Esophagus muscularis mucosa (tissue), 4 donors: ENCODE results near the gene AP1M1. TPM values are rescaled to one million over a fixed set of nuclear protein-coding genes. Genes with fewer than 3 reads are reported as not detected.
"Not testable (repeated sequence)": the region's sequence is repeated elsewhere in the genome, so short reads cannot be mapped to it uniquely, and the experiment has no call there.

Source experiments
- DNase-seq: peaks from one replicate; pipeline ENCODE4 v3.0.0-alpha.2; 2017; ENCODE audit errors: extremely low spot score
- H3K27ac ChIP-seq, 4 donors: fragments of 200-600 bp; sonication (generic); replicated peaks in 1 of 4; 1 replicate in 3 of 4; 2 replicates in 1 of 4; pipeline ENCODE4 v1.5.1; 2016 to 2019; ENCODE audit warnings: mild to moderate bottlenecking in 1 of 4
- H3K27me3 ChIP-seq, 4 donors: fragments of 200-600 bp; sonication (generic); one replicate each; pipeline versions ENCODE4 v1.5.1 to v1.6.0; 2016 to 2019
- H3K36me3 ChIP-seq, 4 donors: fragments of 200-600 bp; sonication (generic); one replicate each; pipeline ENCODE4 v1.5.1; 2016 to 2019
- H3K4me1 ChIP-seq, 4 donors: fragments of 200-600 bp; sonication (generic); one replicate each; pipeline ENCODE4 v1.5.1; 2016 to 2019
- H3K4me3 ChIP-seq, 4 donors: fragments of 200-600 bp; sonication (generic); 1 replicate in 2 of 4; 2 replicates in 2 of 4; pipeline ENCODE4 v1.5.1; 2016 to 2019; ENCODE audit warnings: mild to moderate bottlenecking in 4 of 4, moderate library complexity in 1 of 4
- H3K9me3 ChIP-seq, 4 donors: fragments of 200-600 bp; sonication (generic); 1 replicate in 3 of 4; 2 replicates in 1 of 4; pipeline ENCODE4 v1.5.1; 2016 to 2019
- CTCF ChIP-seq, 3 experiments: fragments of 200-600 bp in 2 of 3; fragments of 450-650 bp in 1 of 3; sonication (generic) in 2 of 3; IDR thresholded peaks; one replicate each; pipeline ENCODE4 v1.5.1; 2017 to 2019; ENCODE audit warnings: antibody characterized with exemption in 3 of 3, mild to moderate bottlenecking in 2 of 3, moderate library complexity in 1 of 3
- EP300 ChIP-seq: sonication (generic); formaldehyde crosslinking; IDR thresholded peaks from one replicate; pipeline ENCODE4 v1.6.1; 2017; ENCODE audit warnings: antibody characterized with exemption
- POLR2A ChIP-seq: fragments of 450-650 bp; IDR thresholded peaks from one replicate; pipeline ENCODE4 v1.6.1; 2017; ENCODE audit warnings: antibody characterized with exemption, moderate library complexity, mild to moderate bottlenecking, low read depth
- POLR2AphosphoS5 ChIP-seq, 2 donors: sonication (generic); formaldehyde crosslinking; IDR thresholded peaks; one replicate each; pipeline ENCODE4 v1.6.1; 2017; ENCODE audit warnings: antibody characterized with exemption in 2 of 2
- WGBS: methylation state at CpG from one replicate; pipeline ENCODE4 v1.1.5; 2018; 5-methylcytosine and 5-hydroxymethylcytosine counted together
- intact Hi-C: fragments of 100-400 bp; cut with DNase I; formaldehyde crosslinking; loops from one replicate; pipeline ENCODE4 v1.15.1; 2023
- total RNA-seq, 4 donors: library from RNA; depleted of rRNA; stranded (reverse); fragments of >200 nt; gene quantifications; one replicate each; pipeline versions ENCODE4 v1.1.0 to v1.2.1, GENCODE V29; 2016

The AP1M1 gene
- total RNA-seq, 4 donors from 2014 or later = 63.1 to 115 (median 98.6) TPM

- Histone ChIP-seq H3K4me1 (peaks cover 51 to 84% (median 67%) of the 10 kb centered on the region in 4 donors), H3K4me3 (peak overlapping the region in 2 of 4 donors; percentile 44 to 46), H3K27me3 (no peaks in the 10 kb centered on the region), H3K27ac (peak overlapping the region; percentile 94 to 98 (median 98)), H3K9me3 (no peaks in the 10 kb centered on the region), H3K36me3 (no peaks in the 10 kb centered on the region)
- intact Hi-C loops = loop anchor here (5.0 kb wide), 1 partner anchor 43 kb away; no protein-coding TSS in a partner anchor
- DNase-seq = no peak
- 76% methylated on average over 7 of the region's 9 CpGs for WGBS
- TF ChIP-seq CTCF (IDR thresholded peaks at IDR 0.05) (no peak), EP300 (no peak)
These were observed 86.8 kb downstream of the AP1M1 start for GRCh38 chr19:16284505-16284904.

GRCh38 chr19:16285079-16285478 is 87.4 kb downstream of the AP1M1 start:
- Histone ChIP-seq H3K4me1 (peaks cover 46 to 78% (median 61%) of the 10 kb centered on the region in 4 donors), H3K27ac (peak overlapping the region; percentile 94 to 98 (median 98))
- H3K4me3 ChIP-seq, H3K27me3 ChIP-seq, H3K9me3 ChIP-seq, H3K36me3 ChIP-seq, intact Hi-C loops, DNase-seq: not testable (repeated sequence)
- 77% methylated on average over 3 of the region's 3 CpGs for WGBS

GRCh38 chr19:16285769-16286498 is 88.2 kb downstream of the AP1M1 start:
- intact Hi-C loops = no loop called here
- Histone ChIP-seq H3K4me1 (peaks cover 46 to 73% (median 62%) of the 10 kb centered on the region in 4 donors), H3K36me3 (no peaks in the 10 kb centered on the region), H3K27me3 (no peaks in the 10 kb centered on the region), H3K4me3 (peak overlapping the region in 3 of 4 donors; percentile 9 to 17 (median 15)), H3K9me3 (no peaks in the 10 kb centered on the region), H3K27ac (peak overlapping the region; percentile 94 to 98 (median 98))
- TF ChIP-seq CTCF (IDR thresholded peaks at IDR 0.05) = no peak
- peak; percentile 45 to 55 for TF ChIP-seq POLR2AphosphoS5 (IDR thresholded peaks at IDR 0.05)
- no peak for TF ChIP-seq POLR2A
- DNase-seq = no peak
- WGBS = 40% methylated on average over 20 of the region's 22 CpGs

- Histone ChIP-seq H3K36me3 (no peaks in the 10 kb centered on the region), H3K4me1 (peaks cover 58 to 75% (median 67%) of the 10 kb centered on the region in 4 donors), H3K27me3 (no peaks in the 10 kb centered on the region), H3K9me3 (no peaks in the 10 kb centered on the region), H3K27ac (no peak overlapping the region), H3K4me3 (no peak overlapping the region)
- no peak for DNase-seq
- intact Hi-C loops = no loop called here
- WGBS = 67% methylated on average over 9 of the region's 9 CpGs
- TF ChIP-seq POLR2AphosphoS5 (IDR thresholded peaks at IDR 0.05) (no peak), CTCF (IDR thresholded peaks at IDR 0.05) (no peak), POLR2A (no peak), EP300 (no peak)
These were observed 90.8 kb downstream of the AP1M1 start for GRCh38 chr19:16288544-16288943.

GRCh38 chr19:16289594-16289993 is 91.9 kb downstream of the AP1M1 start:
- no peaks in the 10 kb centered on the region for H3K27me3 ChIP-seq
- 90% methylated on average over 7 of the region's 7 CpGs for WGBS
- H3K4me3 ChIP-seq = no peak overlapping the region
- H3K27ac ChIP-seq = peak overlapping the region in 2 of 4 donors; percentile 70 to 91
- no peaks in the 10 kb centered on the region for H3K9me3 ChIP-seq
- peaks cover 57 to 75% (median 67%) of the 10 kb centered on the region in 4 donors for H3K4me1 ChIP-seq
- intact Hi-C loops = no loop called here
- DNase-seq = no peak
- TF ChIP-seq POLR2A (no peak), CTCF (IDR thresholded peaks at IDR 0.05) (no peak), EP300 (no peak), POLR2AphosphoS5 (IDR thresholded peaks at IDR 0.05) (no peak)
- H3K36me3 ChIP-seq = no peaks in the 10 kb centered on the region
